ENCODE measurements around the gene KIAA1671.

Gene KIAA1671

GRCh38 chr22:25100402-25100801 is 147.9 kb downstream of the KIAA1671 start:
- no peak for TF ChIP-seq REST (IDR thresholded peaks at IDR 0.05; ENCODE audit: insufficient read depth in 1 of 2, low read depth in 2 of 2, low read length in 2 of 2)
- no peak for TF ChIP-seq SIN3A (IDR thresholded peaks at IDR 0.05; ENCODE audit: borderline replicate concordance, insufficient read depth, low read length)
- no peak for TF ChIP-seq TAF1 (IDR thresholded peaks at IDR 0.05; ENCODE audit: borderline replicate concordance, insufficient read depth, low read length)
- no peak for TF ChIP-seq FOXP2 (optimal IDR thresholded peaks at IDR 0.05; ENCODE audit: borderline replicate concordance, extremely low read depth, extremely low read length, insufficient read depth)
- TF ChIP-seq POLR2AphosphoS5 (IDR thresholded peaks at IDR 0.05; ENCODE audit: low read depth, low read length): no peak

GRCh38 chr22:25100948-25101347 is 148.4 kb downstream of the KIAA1671 start:
- TF ChIP-seq SIN3A (IDR thresholded peaks at IDR 0.05; ENCODE audit: borderline replicate concordance, insufficient read depth, low read length) (no peak), TAF1 (IDR thresholded peaks at IDR 0.05; ENCODE audit: borderline replicate concordance, insufficient read depth, low read length) (no peak), REST (IDR thresholded peaks at IDR 0.05; ENCODE audit: insufficient read depth in 1 of 2, low read depth in 2 of 2, low read length in 2 of 2) (no peak), FOXP2 (optimal IDR thresholded peaks at IDR 0.05; ENCODE audit: borderline replicate concordance, extremely low read depth, extremely low read length, insufficient read depth) (no peak), POLR2AphosphoS5 (IDR thresholded peaks at IDR 0.05; ENCODE audit: low read depth, low read length) (no peak)

GRCh38 chr22:25101501-25101900 is 149.0 kb downstream of the KIAA1671 start:
- TF ChIP-seq POLR2AphosphoS5 (IDR thresholded peaks at IDR 0.05; ENCODE audit: low read depth, low read length) (no peak), REST (IDR thresholded peaks at IDR 0.05; ENCODE audit: insufficient read depth in 1 of 2, low read depth in 2 of 2, low read length in 2 of 2) (no peak), SIN3A (IDR thresholded peaks at IDR 0.05; ENCODE audit: borderline replicate concordance, insufficient read depth, low read length) (no peak), TAF1 (IDR thresholded peaks at IDR 0.05; ENCODE audit: borderline replicate concordance, insufficient read depth, low read length) (no peak), FOXP2 (optimal IDR thresholded peaks at IDR 0.05; ENCODE audit: borderline replicate concordance, extremely low read depth, extremely low read length, insufficient read depth) (no peak)

GRCh38 chr22:25101986-25102385 is 149.5 kb downstream of the KIAA1671 start:
- TF ChIP-seq TAF1 (IDR thresholded peaks at IDR 0.05; ENCODE audit: borderline replicate concordance, insufficient read depth, low read length) (no peak), FOXP2 (optimal IDR thresholded peaks at IDR 0.05; ENCODE audit: borderline replicate concordance, extremely low read depth, extremely low read length, insufficient read depth) (no peak), SIN3A (IDR thresholded peaks at IDR 0.05; ENCODE audit: borderline replicate concordance, insufficient read depth, low read length) (no peak), POLR2AphosphoS5 (IDR thresholded peaks at IDR 0.05; ENCODE audit: low read depth, low read length) (no peak), REST (IDR thresholded peaks at IDR 0.05; ENCODE audit: insufficient read depth in 1 of 2, low read depth in 2 of 2, low read length in 2 of 2) (no peak)

- TF ChIP-seq FOXP2 (optimal IDR thresholded peaks at IDR 0.05; ENCODE audit: borderline replicate concordance, extremely low read depth, extremely low read length, insufficient read depth) (no peak), TAF1 (IDR thresholded peaks at IDR 0.05; ENCODE audit: borderline replicate concordance, insufficient read depth, low read length) (no peak), POLR2AphosphoS5 (IDR thresholded peaks at IDR 0.05; ENCODE audit: low read depth, low read length) (no peak), SIN3A (IDR thresholded peaks at IDR 0.05; ENCODE audit: borderline replicate concordance, insufficient read depth, low read length) (no peak), REST (IDR thresholded peaks at IDR 0.05; ENCODE audit: insufficient read depth in 1 of 2, low read depth in 2 of 2, low read length in 2 of 2) (no peak)
Measured at GRCh38 chr22:25102722-25103121, 150.2 kb downstream of the KIAA1671 start.

All from PFSK-1 (cell line).